ENCODE measurements around the gene HID1.
A peak's percentile ranks its signal among the peaks of the same experiment; 100 is the strongest.

HID1 gene

DNA sequence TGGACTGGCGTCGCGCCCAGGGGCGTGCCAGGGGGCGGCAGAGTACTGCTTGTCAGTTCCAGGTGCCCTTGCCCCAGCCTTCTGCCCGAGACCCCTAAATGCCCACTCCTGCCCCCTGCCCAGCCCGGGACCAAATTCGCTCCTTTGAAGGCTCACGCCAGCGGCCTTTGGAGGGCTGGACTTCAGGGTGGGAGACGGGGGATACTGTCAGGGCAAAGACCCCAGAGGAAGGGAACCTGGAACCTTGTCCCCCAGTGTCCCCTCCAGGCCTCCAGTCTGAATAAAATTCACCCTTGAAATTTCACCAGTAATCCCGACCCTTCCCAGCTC, 36.1 kb downstream of the HID1 start:
- Mint-ChIP-seq H3K9me3 (no peaks in the 10 kb centered on the region), H3K27me3 (ENCODE audit: low read depth) (peaks cover 95% of the 10 kb centered on the region), H3K4me3 (no peak overlapping the region), H3K36me3 (ENCODE audit: low read depth) (no peaks in the 10 kb centered on the region), H3K4me1 (no peaks in the 10 kb centered on the region), H3K27ac (no peak overlapping the region)
- TF ChIP-seq, protein P1, sequence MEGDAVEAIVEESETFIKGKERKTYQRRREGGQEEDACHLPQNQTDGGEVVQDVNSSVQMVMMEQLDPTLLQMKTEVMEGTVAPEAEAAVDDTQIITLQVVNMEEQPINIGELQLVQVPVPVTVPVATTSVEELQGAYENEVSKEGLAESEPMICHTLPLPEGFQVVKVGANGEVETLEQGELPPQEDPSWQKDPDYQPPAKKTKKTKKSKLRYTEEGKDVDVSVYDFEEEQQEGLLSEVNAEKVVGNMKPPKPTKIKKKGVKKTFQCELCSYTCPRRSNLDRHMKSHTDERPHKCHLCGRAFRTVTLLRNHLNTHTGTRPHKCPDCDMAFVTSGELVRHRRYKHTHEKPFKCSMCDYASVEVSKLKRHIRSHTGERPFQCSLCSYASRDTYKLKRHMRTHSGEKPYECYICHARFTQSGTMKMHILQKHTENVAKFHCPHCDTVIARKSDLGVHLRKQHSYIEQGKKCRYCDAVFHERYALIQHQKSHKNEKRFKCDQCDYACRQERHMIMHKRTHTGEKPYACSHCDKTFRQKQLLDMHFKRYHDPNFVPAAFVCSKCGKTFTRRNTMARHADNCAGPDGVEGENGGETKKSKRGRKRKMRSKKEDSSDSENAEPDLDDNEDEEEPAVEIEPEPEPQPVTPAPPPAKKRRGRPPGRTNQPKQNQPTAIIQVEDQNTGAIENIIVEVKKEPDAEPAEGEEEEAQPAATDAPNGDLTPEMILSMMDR (IDR thresholded peaks at IDR 0.05; ENCODE audit: unreplicated experiment in 3 of 3): no peak

DNA sequence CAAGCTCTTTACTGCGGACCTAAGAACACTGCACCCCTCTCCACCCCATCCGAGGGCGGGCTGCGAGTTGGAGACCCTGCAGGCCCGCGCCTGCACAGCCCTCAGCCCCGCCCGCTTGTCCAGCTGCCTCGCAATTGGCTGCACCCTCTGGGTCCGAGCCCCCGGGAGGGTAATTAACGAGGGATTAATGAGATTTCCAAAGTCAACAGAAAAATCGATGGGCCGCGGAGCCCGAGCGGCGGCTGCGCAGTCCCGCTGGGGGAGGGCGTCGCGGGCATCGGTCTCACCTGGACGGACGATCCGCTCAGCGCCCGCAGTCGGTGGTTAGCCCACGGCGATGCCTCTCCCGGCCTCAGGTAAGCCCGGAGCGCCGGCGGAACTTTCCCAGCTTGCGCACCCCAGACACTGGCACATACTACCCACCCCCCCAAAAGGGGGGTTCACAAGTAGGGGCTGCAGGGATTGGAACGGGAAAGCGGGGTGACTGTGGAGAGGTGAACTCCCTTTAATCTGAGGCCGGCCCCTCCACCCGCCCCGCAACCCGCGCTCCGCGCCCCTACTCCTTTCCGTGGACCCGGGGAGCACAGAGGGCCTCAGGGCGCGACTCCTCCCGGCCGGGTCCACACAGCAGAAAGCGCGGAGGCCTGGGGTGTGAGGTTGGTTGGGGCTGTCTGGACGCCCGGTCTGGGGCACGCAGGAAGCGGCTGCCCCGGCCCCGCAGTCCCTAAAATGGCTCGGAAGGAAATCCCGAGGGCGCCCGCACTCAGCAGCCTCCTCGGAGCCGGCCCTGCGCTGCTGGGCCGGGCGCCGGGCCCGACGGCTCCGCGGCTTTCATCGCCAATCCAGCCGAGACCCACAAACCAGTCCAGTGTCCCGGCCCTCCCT, 36.7 kb downstream of the HID1 start, which contains the start of gene OTOP3:
OTOP3 (plus strand) TSS at position 314 of the 885 bp plus-strand sequence; CDS start at position 338, 24 bp downstream.
- no peaks in the 10 kb centered on the region for H3K4me1 Mint-ChIP-seq
- no peaks in the 10 kb centered on the region for H3K9me3 Mint-ChIP-seq
- peaks cover 97% of the 10 kb centered on the region for H3K27me3 Mint-ChIP-seq (ENCODE audit: low read depth)
- H3K4me3 Mint-ChIP-seq: no peak within 1 kb of the TSS
- no peaks in the 10 kb centered on the region for H3K36me3 Mint-ChIP-seq (ENCODE audit: low read depth)
- no peak within 1 kb of the TSS for H3K27ac Mint-ChIP-seq
- TF ChIP-seq, protein P1 (IDR thresholded peaks at IDR 0.05; ENCODE audit: unreplicated experiment in 3 of 3): no peak

DNA sequence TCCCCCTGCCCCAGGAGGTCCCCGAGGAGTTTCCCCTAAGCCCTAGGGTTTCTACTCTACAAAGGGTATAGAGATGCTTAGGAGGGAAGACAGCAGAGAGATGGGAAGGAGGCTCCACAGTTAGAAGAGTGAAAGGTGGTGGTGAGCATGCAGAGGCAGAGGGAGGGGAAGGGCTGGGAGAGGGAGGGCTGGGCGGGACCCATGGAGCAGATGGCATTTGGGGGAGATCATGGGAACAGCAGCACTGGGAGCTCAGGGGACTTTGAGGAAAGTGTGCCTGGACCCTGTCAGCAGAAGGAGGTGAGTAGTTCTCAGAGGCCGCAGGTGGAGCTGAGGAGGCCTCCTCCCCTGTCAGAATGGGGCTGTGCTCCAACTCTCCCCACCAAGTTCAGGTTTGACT, 37.5 kb downstream of the HID1 start:
- Mint-ChIP-seq H3K27ac (no peak overlapping the region), H3K27me3 (ENCODE audit: low read depth) (peaks cover 97% of the 10 kb centered on the region), H3K4me1 (no peaks in the 10 kb centered on the region), H3K36me3 (ENCODE audit: low read depth) (no peaks in the 10 kb centered on the region), H3K4me3 (no peak overlapping the region), H3K9me3 (no peaks in the 10 kb centered on the region)
- TF ChIP-seq, protein P1 (IDR thresholded peaks at IDR 0.05; ENCODE audit: unreplicated experiment in 3 of 3): no peak

DNA sequence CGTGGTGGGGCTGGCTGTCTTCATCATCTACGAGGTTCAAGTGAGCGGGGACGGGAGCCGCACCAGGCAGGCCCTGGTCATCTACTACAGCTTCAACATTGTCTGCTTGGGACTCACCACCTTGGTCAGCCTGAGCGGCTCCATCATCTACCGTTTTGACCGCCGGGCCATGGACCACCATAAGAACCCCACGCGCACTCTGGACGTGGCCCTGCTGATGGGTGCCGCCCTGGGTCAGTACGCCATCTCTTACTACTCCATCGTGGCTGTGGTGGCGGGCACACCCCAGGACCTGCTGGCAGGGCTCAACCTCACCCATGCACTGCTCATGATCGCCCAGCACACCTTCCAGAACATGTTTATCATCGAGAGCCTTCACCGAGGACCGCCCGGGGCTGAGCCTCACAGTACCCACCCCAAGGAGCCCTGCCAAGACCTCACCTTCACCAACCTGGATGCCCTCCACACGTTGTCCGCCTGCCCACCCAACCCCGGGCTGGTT, 42.0 kb downstream of the HID1 start:
- no peak overlapping the region for H3K27ac Mint-ChIP-seq
- no peaks in the 10 kb centered on the region for H3K4me1 Mint-ChIP-seq
- H3K9me3 Mint-ChIP-seq: no peaks in the 10 kb centered on the region
- H3K4me3 Mint-ChIP-seq: no peak overlapping the region
- TF ChIP-seq, protein P1 (IDR thresholded peaks at IDR 0.05; ENCODE audit: unreplicated experiment in 3 of 3): no peak
- no peaks in the 10 kb centered on the region for H3K36me3 Mint-ChIP-seq (ENCODE audit: low read depth)
- peaks cover 99% of the 10 kb centered on the region for H3K27me3 Mint-ChIP-seq (ENCODE audit: low read depth)

DNA sequence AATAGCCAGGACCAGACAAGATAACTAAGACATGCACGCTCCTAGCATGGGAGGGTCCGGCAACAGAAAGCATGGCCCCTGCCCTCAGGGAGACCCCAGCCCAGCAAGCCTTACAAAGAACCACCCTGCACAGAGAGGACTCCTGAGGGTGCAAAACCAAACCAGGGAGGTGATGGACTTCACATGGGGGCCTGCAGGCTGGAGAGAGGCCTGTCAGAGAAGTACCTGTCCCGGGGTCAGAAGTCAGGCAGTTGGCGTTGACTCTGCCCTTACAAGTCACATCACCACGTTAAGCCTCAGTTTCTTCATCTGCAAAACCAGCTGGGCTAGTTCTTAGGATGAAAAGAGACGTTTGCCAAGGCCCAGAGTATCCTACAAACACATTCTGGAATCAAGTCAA, 43.8 kb downstream of the HID1 start:
- Mint-ChIP-seq H3K4me1 (no peaks in the 10 kb centered on the region), H3K4me3 (no peak overlapping the region), H3K27me3 (ENCODE audit: low read depth) (peaks cover 99% of the 10 kb centered on the region), H3K36me3 (ENCODE audit: low read depth) (no peaks in the 10 kb centered on the region), H3K9me3 (no peaks in the 10 kb centered on the region), H3K27ac (no peak overlapping the region)
- TF ChIP-seq, protein P1 (IDR thresholded peaks at IDR 0.05; ENCODE audit: unreplicated experiment in 3 of 3): no peak

DNA sequence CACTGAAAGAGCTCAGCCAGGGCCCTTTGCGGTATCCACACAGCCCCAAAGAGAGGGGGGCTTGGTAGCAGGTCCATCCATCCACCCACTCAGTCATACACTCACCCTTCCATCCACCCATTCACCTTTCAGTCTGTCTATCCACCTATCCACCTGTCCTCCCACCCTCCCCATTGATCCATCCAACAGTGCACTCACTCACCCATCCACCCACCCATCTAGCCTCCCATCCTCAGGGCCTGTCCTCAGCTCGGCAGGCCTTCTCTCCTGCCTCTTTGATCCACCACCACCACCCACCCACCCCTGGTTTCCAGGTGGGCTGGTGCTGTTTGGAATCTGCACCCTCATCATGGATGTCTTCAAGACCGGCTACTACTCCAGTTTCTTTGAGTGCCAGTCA, 47.3 kb downstream of the HID1 start:
- no peak overlapping the region for H3K27ac Mint-ChIP-seq

More for the DNA sequence above, 47.3 kb downstream of the HID1 start:
- Mint-ChIP-seq H3K36me3 (ENCODE audit: low read depth) (no peaks in the 10 kb centered on the region), H3K4me3 (peak overlapping the region in 2 of 3 experiments; percentile 23 to 45), H3K9me3 (no peaks in the 10 kb centered on the region), H3K27me3 (ENCODE audit: low read depth) (peaks cover 89% of the 10 kb centered on the region), H3K4me1 (no peaks in the 10 kb centered on the region)
- TF ChIP-seq, protein P1 (IDR thresholded peaks at IDR 0.05; ENCODE audit: unreplicated experiment in 3 of 3): no peak
